B cell (primary cell): ENCODE data around the gene LRP2. TPM values are rescaled to one million over a fixed set of nuclear protein-coding genes. Genes with fewer than 3 reads are reported as not detected.

Experiments
- ATAC-seq: fragments of 200-7000 bp; cut with Tn5 transposase; one replicate; pipeline ENCODE4 v1.10.0; 2021; ENCODE audit warnings: low read depth, mild to moderate bottlenecking, moderate number of reproducible peaks, moderate library complexity
- CTCF ChIA-PET: fragments of 350-600 bp; sonication (Branson Sonifier 250); formaldehyde crosslinking; loops from one replicate; lab custom pipeline; 2021; ENCODE audit warnings: antibody characterized with exemption, inconsistent platforms; lab: Charles Lee
- POLR2A ChIA-PET: fragments of 350-600 bp; sonication (Branson Sonifier 250); formaldehyde crosslinking; loops from one replicate; lab custom pipeline; 2021; ENCODE audit warnings: antibody characterized with exemption; lab: Charles Lee
- DNase-seq: peaks from one replicate; pipeline ENCODE4 v3.0.0; 2013
- H2AFZ ChIP-seq: 2 replicates; pipeline ENCODE4 v1.6.1; 2012; ENCODE audit warnings: mild to moderate bottlenecking, low read depth, low read length; ENCODE audit not compliant: insufficient read depth, poor library complexity, severe bottlenecking
- H3K27ac ChIP-seq, 2 donors: 1 replicate in 1 of 2; 2 replicates in 1 of 2; pipeline ENCODE4 v1.5.1; 2012 to 2013; ENCODE audit warnings: low read length in 2 of 2, mild to moderate bottlenecking in 2 of 2, moderate library complexity in 1 of 2
- H3K27me3 ChIP-seq, 4 experiments: fragments of 200-600 bp in 1 of 4; sonication (generic) in 1 of 4; replicated peaks in 1 of 4; 1 replicate in 2 of 4; 2 replicates in 2 of 4; pipeline versions ENCODE4 v1.6.1 to v1.7.0; 2013 to 2016; ENCODE audit warnings: low read length in 3 of 4, mild to moderate bottlenecking in 2 of 4, mixed read lengths in 1 of 4, moderate library complexity in 1 of 4; ENCODE audit not compliant: insufficient read depth in 4 of 4, control insufficient read depth in 3 of 4; ENCODE audit errors: control extremely low read depth in 1 of 4
- H3K36me3 ChIP-seq, 2 experiments: replicated peaks in 1 of 2; 1 replicate in 1 of 2; 2 replicates in 1 of 2; pipeline versions ENCODE4 v1.6.1 to v1.7.1; 2013; ENCODE audit warnings: low read length in 1 of 2; ENCODE audit not compliant: insufficient read depth in 2 of 2, control insufficient read depth in 1 of 2; ENCODE audit errors: control extremely low read depth in 1 of 2, extremely low read depth in 1 of 2
- H3K4me1 ChIP-seq, 2 donors: fragments of 200-600 bp in 1 of 2; sonication (generic) in 1 of 2; 1 replicate in 1 of 2; 2 replicates in 1 of 2; pipeline versions ENCODE4 v1.5.1 to v1.6.1; 2013 to 2017; ENCODE audit warnings: low read length in 2 of 2; ENCODE audit not compliant: control insufficient read depth in 2 of 2, insufficient read depth in 2 of 2
- H3K4me2 ChIP-seq: replicated peaks from 2 replicates; pipeline ENCODE3; 2012; ENCODE audit warnings: mild to moderate bottlenecking, low read depth, low read length; ENCODE audit not compliant: poor library complexity, severe bottlenecking
- H3K4me3 ChIP-seq, 5 experiments: fragments of 200-600 bp in 1 of 5; sonication (generic) in 1 of 5; 1 replicate in 3 of 5; 2 replicates in 2 of 5; pipeline versions ENCODE4 v1.5.1 to v1.7.0; 2011 to 2016; ENCODE audit warnings: low read length in 4 of 5, mild to moderate bottlenecking in 4 of 5, low read depth in 2 of 5, control low read depth in 1 of 5, moderate library complexity in 1 of 5; ENCODE audit not compliant: insufficient read depth in 1 of 5; ENCODE audit errors: control extremely low read depth in 1 of 5, extremely low read depth in 1 of 5
- H3K79me2 ChIP-seq: fragments of 200-600 bp; sonication (generic); one replicate; pipeline ENCODE4 v1.6.0; 2016; ENCODE audit warnings: low read length; ENCODE audit not compliant: control insufficient read depth, insufficient read depth
- H3K9ac ChIP-seq: fragments of 200-600 bp; sonication (generic); 2 replicates; pipeline ENCODE4 v1.6.1; 2017; ENCODE audit warnings: mild to moderate bottlenecking, low read length, moderate library complexity
- H3K9me3 ChIP-seq, 3 donors: one replicate each; pipeline versions ENCODE4 v1.6.1 to v1.7.1; 2013; ENCODE audit warnings: low read length in 2 of 3; ENCODE audit not compliant: control insufficient read depth in 2 of 3, insufficient read depth in 1 of 3; ENCODE audit errors: control extremely low read depth in 1 of 3
- H4K20me1 ChIP-seq: 2 replicates; pipeline ENCODE4 v1.6.0; 2012; ENCODE audit warnings: mild to moderate bottlenecking, low read length; ENCODE audit not compliant: insufficient read depth, control insufficient read depth, poor library complexity, severe bottlenecking
- H3K27ac Mint-ChIP-seq: one replicate; pipeline ENCODE4 v1.8.0; 2021; ENCODE audit warnings: mixed read lengths
- H3K27me3 Mint-ChIP-seq: one replicate; pipeline ENCODE4 v1.8.0; 2021; ENCODE audit warnings: mixed read lengths
- H3K4me1 Mint-ChIP-seq: one replicate; pipeline ENCODE4 v1.8.0; 2021; ENCODE audit warnings: mixed read lengths
- H3K4me3 Mint-ChIP-seq: one replicate; pipeline ENCODE4 v1.8.0; 2021; ENCODE audit warnings: mixed read lengths
- H3K9me3 Mint-ChIP-seq: one replicate; pipeline ENCODE4 v1.8.0; 2022; ENCODE audit warnings: mixed read lengths; ENCODE audit not compliant: insufficient read depth
- CTCF ChIP-seq: fragments of 200-600 bp; IDR thresholded peaks from one replicate; pipeline ENCODE4 v1.8.0; 2022; ENCODE audit warnings: antibody characterized with exemption, mild to moderate bottlenecking
- EZH2 ChIP-seq: IDR thresholded peaks from 2 replicates; pipeline ENCODE4 v1.6.1; 2012; ENCODE audit warnings: borderline replicate concordance, low read depth, mild to moderate bottlenecking, moderate library complexity, low read length; ENCODE audit not compliant: insufficient read depth, poor library complexity, severe bottlenecking
- WGBS: methylation state at CpG from one replicate; pipeline ENCODE4 v1.1.5; 2013; ENCODE audit warnings: missing lambda C conversion rate; ENCODE audit not compliant: insufficient coverage; 5-methylcytosine and 5-hydroxymethylcytosine counted together
- intact Hi-C: fragments of 100-400 bp; cut with micrococcal nuclease; formaldehyde crosslinking; loops from one replicate; pipeline ENCODE4 v1.10.0; 2022
- polyA plus RNA-seq: library from polyadenylated mRNA; depleted of rRNA; stranded (reverse); fragments of >200 nt; gene quantifications from 2 replicates; pipeline ENCODE4 v1.2.3, GENCODE V29; 2012
- total RNA-seq, 2 donors: library from RNA; stranded (reverse); fragments of 120-200 nt in 1 of 2; gene quantifications; 1 replicate in 1 of 2; 2 replicates in 1 of 2; pipeline versions ENCODE4 v1.2.3 to v1.2.4, GENCODE V29; 2013 to 2022

LRP2 gene
- total and polyA plus RNA-seq, 2 donors (not counting 1 experiment from before 2014, with no cell fraction given): not detected

GRCh38 chr2:169348321-169349024 lies 13.9 kb downstream of the LRP2 start:
- H2AFZ ChIP-seq: no peak overlapping the region
- no peak overlapping the region for H3K9ac ChIP-seq
- no peaks in the 10 kb centered on the region for H3K79me2 ChIP-seq
- no peak overlapping the region for H3K4me3 ChIP-seq
- H3K9me3 ChIP-seq: no peaks in the 10 kb centered on the region
- Mint-ChIP-seq H3K4me3 (no peak overlapping the region), H3K9me3 (no peaks in the 10 kb centered on the region), H3K27ac (no peak overlapping the region), H3K4me1 (no peaks in the 10 kb centered on the region), H3K27me3 (peaks cover 1% of the 10 kb centered on the region)
- DNase-seq: no peak
- H4K20me1 ChIP-seq: no peaks in the 10 kb centered on the region
- no peak overlapping the region for H3K4me2 ChIP-seq
- TF ChIP-seq CTCF (no peak), EZH2 (no peak)
- POLR2A ChIA-PET: no interaction called here
- 100% methylated on average over 1 of the region's 6 CpGs for WGBS
- H3K36me3 ChIP-seq: no peaks in the 10 kb centered on the region
- CTCF ChIA-PET: no interaction called here
- H3K27me3 ChIP-seq: no peaks in the 10 kb centered on the region
- intact Hi-C loops: no loop called here
- no peaks in the 10 kb centered on the region for H3K4me1 ChIP-seq
- ATAC-seq: no peak
- no peak overlapping the region for H3K27ac ChIP-seq
